ENCODE measurements around the gene CNOT1. TPM values are rescaled to one million over a fixed set of nuclear protein-coding genes. Genes with fewer than 3 reads are reported as not detected.
"Not testable (repeated sequence)": the region's sequence is repeated elsewhere in the genome, so short reads cannot be mapped to it uniquely, and the experiment has no call there.

The CNOT1 gene
- total RNA-seq, 1 donor from 2014 or later, result 270 TPM

GRCh38 chr16:58584831-58585505, 44.7 kb downstream of the CNOT1 start:
- intact Hi-C loops (cut with micrococcal nuclease), result loop anchor here (2.0 to 5.0 kb wide), 2 partner anchors 42 to 56 kb away; partner anchors contain the start of gene CNOT1
- DNase-seq, result no peak
- Mint-ChIP-seq H3K4me1 (peaks cover 5% of the 10 kb centered on the region), H3K27me3 (no peaks in the 10 kb centered on the region), H3K27ac (no peak overlapping the region), H3K4me3 (no peak overlapping the region), H3K9me3 (no peaks in the 10 kb centered on the region), H3K36me3 (ENCODE audit: low read depth) (peaks cover 61% of the 10 kb centered on the region)

- intact Hi-C loops (cut with micrococcal nuclease), result no loop called here
- no peak for DNase-seq
- no peaks in the 10 kb centered on the region for H3K9me3 Mint-ChIP-seq
- H3K27me3 Mint-ChIP-seq, result no peaks in the 10 kb centered on the region
- no peak overlapping the region for H3K4me3 Mint-ChIP-seq
- H3K4me1 Mint-ChIP-seq, result peaks cover 5% of the 10 kb centered on the region
- H3K36me3 Mint-ChIP-seq (ENCODE audit: low read depth), result peaks cover 66% of the 10 kb centered on the region
- H3K27ac Mint-ChIP-seq, result no peak overlapping the region
These were observed 46.5 kb downstream of the CNOT1 start for GRCh38 chr16:58582971-58583765.

- DNase-seq, result no peak
- intact Hi-C loops (cut with micrococcal nuclease), result no loop called here
- H3K4me3 Mint-ChIP-seq, result no peak overlapping the region
- H3K9me3 Mint-ChIP-seq, result no peaks in the 10 kb centered on the region
- H3K27me3 Mint-ChIP-seq, result no peaks in the 10 kb centered on the region
- H3K4me1 Mint-ChIP-seq, result peaks cover 4% of the 10 kb centered on the region
- peaks cover 70% of the 10 kb centered on the region for H3K36me3 Mint-ChIP-seq (ENCODE audit: low read depth)
- H3K27ac Mint-ChIP-seq, result no peak overlapping the region
These were observed 47.5 kb downstream of the CNOT1 start for GRCh38 chr16:58582133-58582532.

GRCh38 chr16:58579587-58579986, 50.0 kb downstream of the CNOT1 start:
- no peak overlapping the region for H3K27ac Mint-ChIP-seq
- no peaks in the 10 kb centered on the region for H3K27me3 Mint-ChIP-seq
- H3K9me3 Mint-ChIP-seq, result no peaks in the 10 kb centered on the region
- H3K4me1 Mint-ChIP-seq, result peaks cover 2% of the 10 kb centered on the region
- peaks cover 67% of the 10 kb centered on the region for H3K36me3 Mint-ChIP-seq (ENCODE audit: low read depth)
- H3K4me3 Mint-ChIP-seq, result no peak overlapping the region
- intact Hi-C loops (cut with micrococcal nuclease), result loop anchor here (2.0 kb wide), 1 partner anchor 47 kb away; no protein-coding TSS in a partner anchor
- DNase-seq, result no peak

GRCh38 chr16:58578642-58579041, 51.0 kb downstream of the CNOT1 start:
- no peaks in the 10 kb centered on the region for H3K27me3 Mint-ChIP-seq
- no peak for DNase-seq
- intact Hi-C loops (cut with micrococcal nuclease), result loop anchor here (2.0 kb wide), 1 partner anchor 46 kb away; no protein-coding TSS in a partner anchor
- no peaks in the 10 kb centered on the region for H3K9me3 Mint-ChIP-seq
- peaks cover 74% of the 10 kb centered on the region for H3K36me3 Mint-ChIP-seq (ENCODE audit: low read depth)
- H3K27ac Mint-ChIP-seq, result no peak overlapping the region
- H3K4me1 Mint-ChIP-seq, result peaks cover 2% of the 10 kb centered on the region
- H3K4me3 Mint-ChIP-seq, result no peak overlapping the region

- H3K36me3 Mint-ChIP-seq (ENCODE audit: low read depth), result peaks cover 73% of the 10 kb centered on the region
- H3K9me3 Mint-ChIP-seq, result no peaks in the 10 kb centered on the region
- DNase-seq, result no peak
- H3K4me1 Mint-ChIP-seq, result no peaks in the 10 kb centered on the region
- H3K27me3 Mint-ChIP-seq, result no peaks in the 10 kb centered on the region
- H3K27ac Mint-ChIP-seq, result no peak overlapping the region
- intact Hi-C loops (cut with micrococcal nuclease), result no loop called here
- no peak overlapping the region for H3K4me3 Mint-ChIP-seq
These were observed 52.5 kb downstream of the CNOT1 start for GRCh38 chr16:58577141-58577540.

- no peaks in the 10 kb centered on the region for H3K27me3 Mint-ChIP-seq
- H3K4me3 Mint-ChIP-seq, result no peak overlapping the region
- no peak overlapping the region for H3K27ac Mint-ChIP-seq
- no peaks in the 10 kb centered on the region for H3K4me1 Mint-ChIP-seq
- peaks cover 79% of the 10 kb centered on the region for H3K36me3 Mint-ChIP-seq (ENCODE audit: low read depth)
- DNase-seq, result no peak
- intact Hi-C loops (cut with micrococcal nuclease), result no loop called here
- H3K9me3 Mint-ChIP-seq, result no peaks in the 10 kb centered on the region
These were observed 54.7 kb downstream of the CNOT1 start for GRCh38 chr16:58574895-58575294.

GRCh38 chr16:58565697-58566096, 63.9 kb downstream of the CNOT1 start:
- H3K36me3 Mint-ChIP-seq (ENCODE audit: low read depth), result peaks cover 62% of the 10 kb centered on the region
- intact Hi-C loops (cut with micrococcal nuclease); H3K9me3 Mint-ChIP-seq; H3K27me3 Mint-ChIP-seq; H3K4me3 Mint-ChIP-seq; DNase-seq; H3K4me1 Mint-ChIP-seq; H3K27ac Mint-ChIP-seq: not testable (repeated sequence)

- Mint-ChIP-seq H3K9me3 (no peaks in the 10 kb centered on the region), H3K36me3 (ENCODE audit: low read depth) (peaks cover 54% of the 10 kb centered on the region), H3K4me1 (no peaks in the 10 kb centered on the region), H3K27me3 (no peaks in the 10 kb centered on the region), H3K4me3 (no peak overlapping the region), H3K27ac (no peak overlapping the region)
- intact Hi-C loops (cut with micrococcal nuclease), result loop anchor here (5.0 kb wide), 1 partner anchor 39 kb away; no protein-coding TSS in a partner anchor
- DNase-seq, result no peak
These were observed 65.9 kb downstream of the CNOT1 start for GRCh38 chr16:58563775-58564174.

GRCh38 chr16:58563235-58563634, 66.4 kb downstream of the CNOT1 start:
- intact Hi-C loops (cut with micrococcal nuclease), result loop anchor here (5.0 kb wide), 1 partner anchor 39 kb away; no protein-coding TSS in a partner anchor
- Mint-ChIP-seq H3K4me1 (no peaks in the 10 kb centered on the region), H3K9me3 (no peaks in the 10 kb centered on the region), H3K27me3 (no peaks in the 10 kb centered on the region), H3K36me3 (ENCODE audit: low read depth) (peaks cover 53% of the 10 kb centered on the region), H3K27ac (no peak overlapping the region), H3K4me3 (no peak overlapping the region)
- DNase-seq, result no peak

GRCh38 chr16:58556678-58557077, 72.9 kb downstream of the CNOT1 start:
- Mint-ChIP-seq H3K36me3 (ENCODE audit: low read depth) (peaks cover 57% of the 10 kb centered on the region), H3K27me3 (no peaks in the 10 kb centered on the region), H3K4me3 (no peak overlapping the region), H3K9me3 (no peaks in the 10 kb centered on the region), H3K27ac (no peak overlapping the region), H3K4me1 (no peaks in the 10 kb centered on the region)
- DNase-seq, result no peak
- intact Hi-C loops (cut with micrococcal nuclease), result no loop called here

GRCh38 chr16:58551496-58551895, 78.1 kb downstream of the CNOT1 start:
- Mint-ChIP-seq H3K36me3 (ENCODE audit: low read depth) (peaks cover 75% of the 10 kb centered on the region), H3K4me1 (no peaks in the 10 kb centered on the region), H3K27ac (no peak overlapping the region), H3K9me3 (no peaks in the 10 kb centered on the region), H3K27me3 (no peaks in the 10 kb centered on the region), H3K4me3 (no peak overlapping the region)
- no peak for DNase-seq
- intact Hi-C loops (cut with micrococcal nuclease), result no loop called here

- Mint-ChIP-seq H3K27me3 (no peaks in the 10 kb centered on the region), H3K9me3 (no peaks in the 10 kb centered on the region), H3K4me3 (no peak overlapping the region), H3K4me1 (no peaks in the 10 kb centered on the region), H3K27ac (no peak overlapping the region), H3K36me3 (ENCODE audit: low read depth) (peaks cover 73% of the 10 kb centered on the region)
- no peak for DNase-seq
- intact Hi-C loops (cut with micrococcal nuclease), result no loop called here
These were observed 81.2 kb downstream of the CNOT1 start for GRCh38 chr16:58548378-58548777.

- peaks cover 76% of the 10 kb centered on the region for H3K36me3 Mint-ChIP-seq (ENCODE audit: low read depth)
- intact Hi-C loops (cut with micrococcal nuclease), result no loop called here
- peaks cover under 1% of the 10 kb centered on the region for H3K4me1 Mint-ChIP-seq
- no peaks in the 10 kb centered on the region for H3K9me3 Mint-ChIP-seq
- DNase-seq, result no peak
- H3K27me3 Mint-ChIP-seq, result no peaks in the 10 kb centered on the region
- H3K4me3 Mint-ChIP-seq, result no peak overlapping the region
- no peak overlapping the region for H3K27ac Mint-ChIP-seq
These were observed 85.9 kb downstream of the CNOT1 start for GRCh38 chr16:58543685-58544084.
